Gastroesophageal sphincter (tissue), 4 donors: ENCODE results near the gene RAB11FIP2. TPM values are rescaled to one million over a fixed set of nuclear protein-coding genes. Genes with fewer than 3 reads are reported as not detected.

ENCODE experiments used
- ATAC-seq: fragments of 150-250 bp; one replicate; pipeline ENCODE4 v1.9.1; 2016; ENCODE audit warnings: mild to moderate bottlenecking, moderate library complexity
- H3K27ac ChIP-seq, 4 donors: fragments of 200-600 bp; sonication (generic) in 3 of 4; 1 replicate in 3 of 4; 2 replicates in 1 of 4; pipeline ENCODE4 v1.5.1; 2016 to 2019
- H3K27me3 ChIP-seq: fragments of 200-600 bp; sonication (generic); one replicate; pipeline ENCODE4 v1.5.1; 2019
- H3K36me3 ChIP-seq, 2 donors: fragments of 200-600 bp; sonication (generic); one replicate each; pipeline ENCODE4 v1.5.1; 2019; ENCODE audit warnings: control low read depth in 1 of 2
- H3K4me1 ChIP-seq, 3 donors: fragments of 200-600 bp; sonication (generic); 1 replicate in 2 of 3; 2 replicates in 1 of 3; pipeline ENCODE4 v1.5.1; 2016 to 2019; ENCODE audit warnings: control low read depth in 2 of 3
- H3K4me3 ChIP-seq, 2 donors: fragments of 200-600 bp; sonication (generic); one replicate each; pipeline ENCODE4 v1.5.1; 2019; ENCODE audit warnings: mild to moderate bottlenecking in 1 of 2, moderate library complexity in 1 of 2
- H3K9me3 ChIP-seq, 3 donors: fragments of 200-600 bp; sonication (generic); one replicate each; pipeline ENCODE4 v1.5.1; 2017 to 2019; ENCODE audit warnings: control low read depth in 2 of 3
- EP300 ChIP-seq: sonication (generic); formaldehyde crosslinking; IDR thresholded peaks from one replicate; pipeline ENCODE4 v1.6.1; 2017; ENCODE audit warnings: antibody characterized with exemption, mild to moderate bottlenecking
- POLR2A ChIP-seq, 2 donors: fragments of 450-650 bp; IDR thresholded peaks; one replicate each; pipeline ENCODE4 v1.6.1; 2017; ENCODE audit warnings: antibody characterized with exemption in 2 of 2, mild to moderate bottlenecking in 2 of 2, moderate library complexity in 1 of 2
- POLR2AphosphoS5 ChIP-seq: sonication (generic); formaldehyde crosslinking; IDR thresholded peaks from one replicate; pipeline ENCODE4 v1.6.1; 2017; ENCODE audit warnings: antibody characterized with exemption
- WGBS, 2 donors: methylation state at CpG; one replicate each; pipeline ENCODE4 v1.1.5; 2018; ENCODE audit warnings: low coverage in 1 of 2; 5-methylcytosine and 5-hydroxymethylcytosine counted together
- total RNA-seq, 4 donors: library from RNA; depleted of rRNA; stranded (reverse); fragments of >200 nt; gene quantifications; one replicate each; pipeline ENCODE4 v1.1.0, GENCODE V29; 2016
- TF ChIP-seq, protein P1 (sequence below), 4 experiments: fragments of 200-600 bp in 2 of 4; fragments of 450-650 bp in 2 of 4; sonication (generic) in 1 of 4; IDR thresholded peaks; one replicate each; pipeline ENCODE4 v1.5.1; 2017 to 2019; ENCODE audit warnings: antibody characterized with exemption in 4 of 4, mild to moderate bottlenecking in 2 of 4, moderate library complexity in 2 of 4

Gene RAB11FIP2
- total RNA-seq, 4 donors from 2014 or later, result 32.0 to 55.1 (median 44.8) TPM

DNA sequence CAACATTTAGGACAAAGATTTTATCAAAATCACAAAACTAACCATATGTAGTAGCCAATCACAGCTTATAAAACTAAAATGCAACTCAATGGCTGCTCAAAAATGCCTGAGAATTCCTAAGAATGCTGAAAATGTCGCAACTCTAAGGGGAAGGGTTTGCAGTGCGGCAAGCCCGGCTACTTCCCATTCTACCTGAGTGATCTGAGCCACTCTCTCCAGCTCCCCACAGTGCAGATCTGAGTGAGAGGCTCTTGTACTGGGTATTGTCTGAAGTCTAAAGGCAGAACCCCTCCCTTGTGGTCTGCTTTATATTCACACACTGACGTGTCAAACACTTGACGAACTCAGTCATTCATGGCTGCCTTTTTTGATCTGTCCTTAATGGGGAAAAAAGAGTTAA is 28.9 kb downstream of the RAB11FIP2 start:
- Histone ChIP-seq H3K4me3 (no peak overlapping the region), H3K9me3 (no peaks in the 10 kb centered on the region), H3K27me3 (no peaks in the 10 kb centered on the region), H3K27ac (no peak overlapping the region), H3K36me3 (peaks cover 0 to 37% of the 10 kb centered on the region in 2 donors), H3K4me1 (no peaks in the 10 kb centered on the region)
- 95 to 97% methylated on average over 3 to 4 of the region's 5 CpGs for WGBS, 2 donors
- TF ChIP-seq, protein P1, sequence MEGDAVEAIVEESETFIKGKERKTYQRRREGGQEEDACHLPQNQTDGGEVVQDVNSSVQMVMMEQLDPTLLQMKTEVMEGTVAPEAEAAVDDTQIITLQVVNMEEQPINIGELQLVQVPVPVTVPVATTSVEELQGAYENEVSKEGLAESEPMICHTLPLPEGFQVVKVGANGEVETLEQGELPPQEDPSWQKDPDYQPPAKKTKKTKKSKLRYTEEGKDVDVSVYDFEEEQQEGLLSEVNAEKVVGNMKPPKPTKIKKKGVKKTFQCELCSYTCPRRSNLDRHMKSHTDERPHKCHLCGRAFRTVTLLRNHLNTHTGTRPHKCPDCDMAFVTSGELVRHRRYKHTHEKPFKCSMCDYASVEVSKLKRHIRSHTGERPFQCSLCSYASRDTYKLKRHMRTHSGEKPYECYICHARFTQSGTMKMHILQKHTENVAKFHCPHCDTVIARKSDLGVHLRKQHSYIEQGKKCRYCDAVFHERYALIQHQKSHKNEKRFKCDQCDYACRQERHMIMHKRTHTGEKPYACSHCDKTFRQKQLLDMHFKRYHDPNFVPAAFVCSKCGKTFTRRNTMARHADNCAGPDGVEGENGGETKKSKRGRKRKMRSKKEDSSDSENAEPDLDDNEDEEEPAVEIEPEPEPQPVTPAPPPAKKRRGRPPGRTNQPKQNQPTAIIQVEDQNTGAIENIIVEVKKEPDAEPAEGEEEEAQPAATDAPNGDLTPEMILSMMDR (IDR thresholded peaks at IDR 0.05), result no peak
- no peak for TF ChIP-seq EP300
- TF ChIP-seq POLR2AphosphoS5, result no peak
- no peak for TF ChIP-seq POLR2A (IDR thresholded peaks at IDR 0.05)
- ATAC-seq, result no peak

DNA sequence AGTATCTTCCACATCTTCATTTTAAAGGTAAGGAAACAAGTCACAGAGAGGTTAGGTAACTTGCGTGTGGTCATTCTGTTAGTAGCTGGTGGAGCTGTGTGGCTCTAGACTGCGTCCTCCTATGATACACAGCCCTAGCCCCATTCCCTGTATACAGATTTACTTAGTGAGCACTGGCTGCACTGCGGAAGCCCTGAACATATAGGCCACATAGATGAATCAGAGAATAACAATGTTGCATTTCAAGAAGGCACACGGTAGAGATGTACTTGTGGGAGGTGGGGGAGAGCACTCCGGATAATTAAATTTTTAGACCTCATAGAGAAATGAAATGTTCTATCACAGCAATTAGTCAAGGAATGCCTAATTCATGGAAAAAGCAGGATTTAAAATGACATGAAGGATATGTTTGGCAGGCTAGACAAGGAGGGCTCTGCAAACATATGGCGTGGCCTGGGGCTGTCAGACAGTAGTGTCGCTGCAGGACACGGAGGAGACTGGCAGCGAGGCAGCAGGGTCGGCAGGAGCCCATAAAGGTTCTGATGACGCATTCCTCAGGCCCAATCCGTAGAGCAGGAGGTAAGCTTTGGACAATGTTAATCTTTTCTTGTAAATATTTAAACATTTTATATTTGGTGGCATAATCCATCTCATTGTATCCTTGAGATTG is 29.5 kb downstream of the RAB11FIP2 start:
- H3K4me3 ChIP-seq, result no peak overlapping the region
- no peaks in the 10 kb centered on the region for H3K27me3 ChIP-seq
- no peak overlapping the region for H3K27ac ChIP-seq
- H3K9me3 ChIP-seq, result no peaks in the 10 kb centered on the region
- 85 to 91% methylated on average over 10 to 12 of the region's 12 CpGs for WGBS, 2 donors
- H3K36me3 ChIP-seq, result peaks cover 0 to 37% of the 10 kb centered on the region in 2 donors
- TF ChIP-seq EP300 (no peak), POLR2AphosphoS5 (no peak), POLR2A (IDR thresholded peaks at IDR 0.05) (no peak)
- TF ChIP-seq, protein P1 (IDR thresholded peaks at IDR 0.05), result no peak
- ATAC-seq, result no peak
- H3K4me1 ChIP-seq, result no peaks in the 10 kb centered on the region

DNA sequence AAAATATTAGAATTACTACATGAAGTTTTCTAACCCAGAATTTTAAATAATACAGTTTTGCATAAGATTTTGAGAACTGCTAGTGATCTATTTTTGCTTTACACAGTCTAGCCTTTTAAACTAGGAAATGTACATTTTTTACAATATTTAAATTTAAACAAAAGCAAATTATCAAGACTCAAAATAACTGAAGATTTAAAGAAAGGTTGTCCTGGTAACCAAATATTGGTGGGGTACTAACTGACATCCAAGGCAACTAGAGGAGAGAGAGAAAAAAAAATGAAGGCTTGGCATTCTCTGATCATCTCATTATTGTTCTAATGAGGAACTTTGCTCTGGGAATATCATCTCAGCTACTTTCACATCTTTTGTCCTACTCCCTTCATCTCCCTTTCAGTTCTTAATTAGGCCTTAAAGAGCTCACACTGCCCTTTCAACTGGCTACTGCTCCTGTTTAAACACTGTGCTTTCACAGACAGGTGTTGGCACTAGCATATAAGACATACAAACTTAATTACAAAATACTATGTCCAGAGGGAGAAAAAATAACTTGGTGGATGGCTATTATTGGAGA is 33.7 kb downstream of the RAB11FIP2 start:
- Histone ChIP-seq H3K36me3 (peaks cover 0 to 46% of the 10 kb centered on the region in 2 donors), H3K27me3 (no peaks in the 10 kb centered on the region), H3K9me3 (no peaks in the 10 kb centered on the region), H3K27ac (no peak overlapping the region), H3K4me3 (no peak overlapping the region), H3K4me1 (no peaks in the 10 kb centered on the region)
- ATAC-seq, result no peak
- no peak for TF ChIP-seq POLR2AphosphoS5

DNA sequence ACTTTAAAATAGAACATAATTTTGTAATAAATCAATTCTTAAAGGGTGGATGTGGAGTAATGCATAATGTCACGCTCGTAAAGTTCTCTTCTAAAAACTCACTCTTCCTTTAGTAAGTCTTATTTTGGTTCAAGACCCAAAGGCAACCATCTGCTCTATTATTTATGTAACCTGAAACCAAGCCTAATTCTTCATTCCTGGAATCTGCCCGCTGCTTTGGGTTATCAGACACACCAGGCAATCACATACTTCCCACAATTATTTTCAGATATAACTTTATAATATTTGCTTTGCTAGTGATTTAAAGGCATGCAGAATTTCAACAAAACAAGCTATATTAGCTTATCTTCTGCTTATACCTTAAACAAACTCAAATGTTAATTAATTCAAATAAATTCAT is 39.0 kb downstream of the RAB11FIP2 start:
- TF ChIP-seq, protein P1 (IDR thresholded peaks at IDR 0.05), result no peak
- TF ChIP-seq POLR2A (IDR thresholded peaks at IDR 0.05) (no peak), POLR2AphosphoS5 (no peak), EP300 (no peak)
- H3K9me3 ChIP-seq, result no peaks in the 10 kb centered on the region
- H3K4me3 ChIP-seq, result no peak overlapping the region
- ATAC-seq, result no peak
- H3K36me3 ChIP-seq, result peaks cover 0 to 64% of the 10 kb centered on the region in 2 donors
- H3K27me3 ChIP-seq, result no peaks in the 10 kb centered on the region
- no peaks in the 10 kb centered on the region for H3K4me1 ChIP-seq
- WGBS, 2 donors, result 80 to 90% methylated on average over 3 of the region's 3 CpGs
- H3K27ac ChIP-seq, result no peak overlapping the region

- Histone ChIP-seq H3K4me1 (no peaks in the 10 kb centered on the region), H3K27ac (no peak overlapping the region), H3K9me3 (no peaks in the 10 kb centered on the region), H3K36me3 (peaks cover 0 to 58% of the 10 kb centered on the region in 2 donors), H3K4me3 (no peak overlapping the region), H3K27me3 (no peaks in the 10 kb centered on the region)
- no peak for ATAC-seq
- WGBS, 2 donors, result 63 to 84% methylated on average over 1 of the region's 1 CpG
- TF ChIP-seq, protein P1 (IDR thresholded peaks at IDR 0.05), result no peak
- no peak for TF ChIP-seq POLR2AphosphoS5
- no peak for TF ChIP-seq POLR2A (IDR thresholded peaks at IDR 0.05)
- TF ChIP-seq EP300, result no peak
Measured at GRCh38 chr10:118003126-118003525, 43.6 kb downstream of the RAB11FIP2 start.
